ENCODE data around the gene SYTL2. TPM values are rescaled to one million over a fixed set of nuclear protein-coding genes. Genes with fewer than 3 reads are reported as not detected.

SYTL2 gene
- total and polyA plus RNA-seq, 4 donors = 2.6 to 27.4 (median 4.4) TPM

DNA sequence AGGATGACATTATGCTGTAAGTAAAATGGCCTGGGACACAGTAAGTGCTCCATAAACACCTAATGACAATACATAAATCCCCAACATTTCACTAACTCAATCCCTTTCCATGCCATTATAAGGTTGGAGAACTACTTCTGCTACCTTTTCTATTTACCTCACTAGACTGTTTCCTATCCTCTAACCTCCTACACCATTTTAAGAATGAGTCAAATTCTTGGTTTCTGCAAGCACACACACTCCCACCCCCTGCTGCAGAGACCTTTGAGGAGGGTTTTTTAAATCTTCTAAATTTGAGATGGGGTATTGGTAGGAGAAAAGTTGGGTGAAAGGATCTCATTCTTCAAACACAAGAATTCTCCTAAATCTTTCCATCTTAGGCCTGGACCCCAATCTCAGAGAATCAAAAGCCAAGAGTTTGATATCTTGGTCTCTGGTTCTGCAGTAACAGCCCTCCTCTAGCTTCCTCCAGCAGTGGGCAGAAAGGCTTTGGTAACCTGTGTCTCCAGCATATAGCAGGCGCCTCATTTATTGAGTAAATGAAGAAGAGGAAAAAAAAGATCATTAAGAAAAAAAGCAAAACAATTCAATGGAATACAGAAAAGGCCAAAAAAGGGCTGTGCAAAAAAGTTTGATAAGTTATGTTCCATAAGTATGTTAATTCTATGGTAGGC, 42.3 kb downstream of the SYTL2 start:
- Histone ChIP-seq H3K27ac (ENCODE audit: low read depth in 1 of 2, low read length in 2 of 2) (no peak overlapping the region), H3K9me3 (ENCODE audit: control insufficient read depth in 4 of 4, low read length in 3 of 4) (no peaks in the 10 kb centered on the region), H3K9ac (ENCODE audit: low read depth in 1 of 2, low read length in 2 of 2) (no peak overlapping the region), H3K27me3 (ENCODE audit: control insufficient read depth in 4 of 4, insufficient read depth in 4 of 4, low read length in 3 of 4) (no peaks in the 10 kb centered on the region), H3K36me3 (ENCODE audit: control insufficient read depth in 4 of 4, insufficient read depth in 3 of 4, low read depth in 1 of 4, low read length in 3 of 4) (no peaks in the 10 kb centered on the region), H3K4me3 (ENCODE audit: low read depth in 1 of 3, low read length in 3 of 3) (no peak overlapping the region), H3K4me1 (ENCODE audit: control insufficient read depth in 4 of 4, insufficient read depth in 4 of 4, low read length in 3 of 4) (no peaks in the 10 kb centered on the region)
- no peak for TF ChIP-seq ATF3 (IDR thresholded peaks at IDR 0.05)
- TF ChIP-seq NR2F2 (IDR thresholded peaks at IDR 0.05) = no peak
- no peak for TF ChIP-seq FOXA1 (IDR thresholded peaks at IDR 0.05)
- TF ChIP-seq GABPA (IDR thresholded peaks at IDR 0.05 in 1 of 2, conservative IDR thresholded peaks at IDR 0.05 in 1 of 2) = no peak
- 96% methylated on average over 1 of the region's 1 CpG for WGBS
- no peak for DNase-seq (ENCODE audit: low spot score)

DNA sequence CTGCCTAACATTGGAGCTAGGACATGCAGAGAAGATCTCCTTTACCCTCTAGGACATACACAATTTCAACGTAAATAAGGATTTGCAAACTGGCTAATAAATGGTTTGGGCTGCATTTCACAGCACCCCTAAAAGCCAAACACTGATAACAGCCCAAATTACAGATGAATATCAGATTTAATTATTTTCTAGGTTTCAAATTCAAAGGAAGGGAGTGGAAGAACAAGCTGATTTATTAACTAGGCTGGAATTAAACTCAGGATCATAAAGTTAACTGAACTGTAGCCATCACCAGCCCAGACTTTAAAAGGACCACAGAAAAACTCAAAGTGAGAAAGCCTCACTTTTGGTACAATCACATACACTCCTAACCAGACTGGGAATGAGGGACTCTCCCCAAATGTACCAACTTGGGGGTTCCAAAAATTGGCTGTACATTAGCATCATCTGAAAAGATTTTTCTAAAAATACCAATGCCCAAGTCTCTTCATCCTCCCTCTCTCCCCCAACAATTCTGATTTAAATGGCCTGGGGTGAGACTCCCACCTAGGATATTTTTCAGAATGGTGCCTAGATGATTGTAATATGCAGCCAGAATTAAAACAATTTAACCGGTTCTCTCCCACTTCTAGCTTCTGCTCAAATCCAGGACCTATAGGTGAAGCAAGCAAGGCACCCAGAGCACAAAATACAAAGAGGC, 43.5 kb downstream of the SYTL2 start:
- Histone ChIP-seq H3K4me1 (ENCODE audit: control insufficient read depth in 4 of 4, insufficient read depth in 4 of 4, low read length in 3 of 4) (no peaks in the 10 kb centered on the region), H3K27me3 (ENCODE audit: control insufficient read depth in 4 of 4, insufficient read depth in 4 of 4, low read length in 3 of 4) (no peaks in the 10 kb centered on the region), H3K36me3 (ENCODE audit: control insufficient read depth in 4 of 4, insufficient read depth in 3 of 4, low read depth in 1 of 4, low read length in 3 of 4) (no peaks in the 10 kb centered on the region), H3K9me3 (ENCODE audit: control insufficient read depth in 4 of 4, low read length in 3 of 4) (no peaks in the 10 kb centered on the region), H3K4me3 (ENCODE audit: low read depth in 1 of 3, low read length in 3 of 3) (no peak overlapping the region), H3K9ac (ENCODE audit: low read depth in 1 of 2, low read length in 2 of 2) (no peak overlapping the region), H3K27ac (ENCODE audit: low read depth in 1 of 2, low read length in 2 of 2) (no peak overlapping the region)
- TF ChIP-seq TAF1 (conservative IDR thresholded peaks at IDR 0.05) (no peak), HNF4G (IDR thresholded peaks at IDR 0.05) (no peak), YY1 (IDR thresholded peaks at IDR 0.05) (no peak), FOXA2 (IDR thresholded peaks at IDR 0.05) (no peak), RAD21 (IDR thresholded peaks at IDR 0.05) (no peak), FOXA1 (IDR thresholded peaks at IDR 0.05) (no peak), ATF3 (IDR thresholded peaks at IDR 0.05) (no peak), HNF4A (conservative IDR thresholded peaks at IDR 0.05) (no peak), RXRA (IDR thresholded peaks at IDR 0.05) (no peak), SP1 (IDR thresholded peaks at IDR 0.05) (no peak), JUND (IDR thresholded peaks at IDR 0.05) (no peak)
- TF ChIP-seq, protein P1, sequence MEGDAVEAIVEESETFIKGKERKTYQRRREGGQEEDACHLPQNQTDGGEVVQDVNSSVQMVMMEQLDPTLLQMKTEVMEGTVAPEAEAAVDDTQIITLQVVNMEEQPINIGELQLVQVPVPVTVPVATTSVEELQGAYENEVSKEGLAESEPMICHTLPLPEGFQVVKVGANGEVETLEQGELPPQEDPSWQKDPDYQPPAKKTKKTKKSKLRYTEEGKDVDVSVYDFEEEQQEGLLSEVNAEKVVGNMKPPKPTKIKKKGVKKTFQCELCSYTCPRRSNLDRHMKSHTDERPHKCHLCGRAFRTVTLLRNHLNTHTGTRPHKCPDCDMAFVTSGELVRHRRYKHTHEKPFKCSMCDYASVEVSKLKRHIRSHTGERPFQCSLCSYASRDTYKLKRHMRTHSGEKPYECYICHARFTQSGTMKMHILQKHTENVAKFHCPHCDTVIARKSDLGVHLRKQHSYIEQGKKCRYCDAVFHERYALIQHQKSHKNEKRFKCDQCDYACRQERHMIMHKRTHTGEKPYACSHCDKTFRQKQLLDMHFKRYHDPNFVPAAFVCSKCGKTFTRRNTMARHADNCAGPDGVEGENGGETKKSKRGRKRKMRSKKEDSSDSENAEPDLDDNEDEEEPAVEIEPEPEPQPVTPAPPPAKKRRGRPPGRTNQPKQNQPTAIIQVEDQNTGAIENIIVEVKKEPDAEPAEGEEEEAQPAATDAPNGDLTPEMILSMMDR (IDR thresholded peaks at IDR 0.05; ENCODE audit: low read depth, low read length, missing input control) = no peak
- TF ChIP-seq, protein P2, sequence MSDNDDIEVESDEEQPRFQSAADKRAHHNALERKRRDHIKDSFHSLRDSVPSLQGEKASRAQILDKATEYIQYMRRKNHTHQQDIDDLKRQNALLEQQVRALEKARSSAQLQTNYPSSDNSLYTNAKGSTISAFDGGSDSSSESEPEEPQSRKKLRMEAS (IDR thresholded peaks at IDR 0.05) = no peak
- TF ChIP-seq, protein P3, sequence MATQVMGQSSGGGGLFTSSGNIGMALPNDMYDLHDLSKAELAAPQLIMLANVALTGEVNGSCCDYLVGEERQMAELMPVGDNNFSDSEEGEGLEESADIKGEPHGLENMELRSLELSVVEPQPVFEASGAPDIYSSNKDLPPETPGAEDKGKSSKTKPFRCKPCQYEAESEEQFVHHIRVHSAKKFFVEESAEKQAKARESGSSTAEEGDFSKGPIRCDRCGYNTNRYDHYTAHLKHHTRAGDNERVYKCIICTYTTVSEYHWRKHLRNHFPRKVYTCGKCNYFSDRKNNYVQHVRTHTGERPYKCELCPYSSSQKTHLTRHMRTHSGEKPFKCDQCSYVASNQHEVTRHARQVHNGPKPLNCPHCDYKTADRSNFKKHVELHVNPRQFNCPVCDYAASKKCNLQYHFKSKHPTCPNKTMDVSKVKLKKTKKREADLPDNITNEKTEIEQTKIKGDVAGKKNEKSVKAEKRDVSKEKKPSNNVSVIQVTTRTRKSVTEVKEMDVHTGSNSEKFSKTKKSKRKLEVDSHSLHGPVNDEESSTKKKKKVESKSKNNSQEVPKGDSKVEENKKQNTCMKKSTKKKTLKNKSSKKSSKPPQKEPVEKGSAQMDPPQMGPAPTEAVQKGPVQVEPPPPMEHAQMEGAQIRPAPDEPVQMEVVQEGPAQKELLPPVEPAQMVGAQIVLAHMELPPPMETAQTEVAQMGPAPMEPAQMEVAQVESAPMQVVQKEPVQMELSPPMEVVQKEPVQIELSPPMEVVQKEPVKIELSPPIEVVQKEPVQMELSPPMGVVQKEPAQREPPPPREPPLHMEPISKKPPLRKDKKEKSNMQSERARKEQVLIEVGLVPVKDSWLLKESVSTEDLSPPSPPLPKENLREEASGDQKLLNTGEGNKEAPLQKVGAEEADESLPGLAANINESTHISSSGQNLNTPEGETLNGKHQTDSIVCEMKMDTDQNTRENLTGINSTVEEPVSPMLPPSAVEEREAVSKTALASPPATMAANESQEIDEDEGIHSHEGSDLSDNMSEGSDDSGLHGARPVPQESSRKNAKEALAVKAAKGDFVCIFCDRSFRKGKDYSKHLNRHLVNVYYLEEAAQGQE (IDR thresholded peaks at IDR 0.05) = no peak
- TF ChIP-seq, protein P4, sequence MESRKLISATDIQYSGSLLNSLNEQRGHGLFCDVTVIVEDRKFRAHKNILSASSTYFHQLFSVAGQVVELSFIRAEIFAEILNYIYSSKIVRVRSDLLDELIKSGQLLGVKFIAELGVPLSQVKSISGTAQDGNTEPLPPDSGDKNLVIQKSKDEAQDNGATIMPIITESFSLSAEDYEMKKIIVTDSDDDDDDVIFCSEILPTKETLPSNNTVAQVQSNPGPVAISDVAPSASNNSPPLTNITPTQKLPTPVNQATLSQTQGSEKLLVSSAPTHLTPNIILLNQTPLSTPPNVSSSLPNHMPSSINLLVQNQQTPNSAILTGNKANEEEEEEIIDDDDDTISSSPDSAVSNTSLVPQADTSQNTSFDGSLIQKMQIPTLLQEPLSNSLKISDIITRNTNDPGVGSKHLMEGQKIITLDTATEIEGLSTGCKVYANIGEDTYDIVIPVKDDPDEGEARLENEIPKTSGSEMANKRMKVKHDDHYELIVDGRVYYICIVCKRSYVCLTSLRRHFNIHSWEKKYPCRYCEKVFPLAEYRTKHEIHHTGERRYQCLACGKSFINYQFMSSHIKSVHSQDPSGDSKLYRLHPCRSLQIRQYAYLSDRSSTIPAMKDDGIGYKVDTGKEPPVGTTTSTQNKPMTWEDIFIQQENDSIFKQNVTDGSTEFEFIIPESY (IDR thresholded peaks at IDR 0.05) = no peak
- 85% methylated on average over 2 of the region's 2 CpGs for WGBS
- DNase-seq (ENCODE audit: low spot score) = no peak

Data from liver (tissue), 9 donors.